ENCODE measurements around the gene WHRN.

WHRN gene

DNA sequence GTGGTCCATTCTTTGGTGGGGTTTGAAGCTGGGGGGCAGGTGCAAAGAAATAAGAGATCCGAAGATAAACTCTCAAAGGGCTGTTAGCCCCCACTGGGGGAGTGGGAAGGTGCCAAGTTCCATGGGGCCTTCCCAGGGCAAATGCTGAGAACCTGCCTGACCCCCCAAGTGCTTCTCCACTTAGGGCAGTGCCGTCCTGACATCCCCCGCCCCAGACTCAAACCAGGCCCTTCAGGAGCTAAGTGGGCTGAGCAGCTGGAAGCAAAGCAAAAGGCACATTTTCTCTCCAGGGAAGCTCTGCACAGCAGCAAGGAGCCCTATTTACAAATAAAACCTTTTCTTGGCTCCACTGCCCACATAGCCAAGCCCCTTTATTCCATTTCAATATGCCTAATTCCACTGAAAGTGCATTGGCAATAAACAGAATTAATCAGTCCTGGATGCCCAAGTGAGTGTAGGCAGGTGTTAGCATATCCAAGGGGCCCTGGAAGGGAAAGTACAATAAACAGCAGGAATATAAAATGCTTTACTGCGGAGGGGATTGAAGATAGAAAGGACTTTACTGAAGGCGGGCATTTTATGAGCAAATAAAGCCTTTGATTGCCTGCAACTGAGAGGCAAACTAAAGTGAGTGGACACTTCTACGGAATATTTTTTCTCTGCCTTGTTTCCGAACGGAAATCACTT, 44.6 kb downstream of the WHRN start:
- no peak overlapping the region for H3K27ac Mint-ChIP-seq
- no peak overlapping the region for H3K4me3 Mint-ChIP-seq
- ATAC-seq (no peak), DNase-seq (ENCODE audit: low spot score in 2 of 2) (no peak)
- no peaks in the 10 kb centered on the region for H3K9me3 Mint-ChIP-seq
- H3K4me1 Mint-ChIP-seq: no peaks in the 10 kb centered on the region
- H3K36me3 Mint-ChIP-seq: peaks cover 39% of the 10 kb centered on the region

DNA sequence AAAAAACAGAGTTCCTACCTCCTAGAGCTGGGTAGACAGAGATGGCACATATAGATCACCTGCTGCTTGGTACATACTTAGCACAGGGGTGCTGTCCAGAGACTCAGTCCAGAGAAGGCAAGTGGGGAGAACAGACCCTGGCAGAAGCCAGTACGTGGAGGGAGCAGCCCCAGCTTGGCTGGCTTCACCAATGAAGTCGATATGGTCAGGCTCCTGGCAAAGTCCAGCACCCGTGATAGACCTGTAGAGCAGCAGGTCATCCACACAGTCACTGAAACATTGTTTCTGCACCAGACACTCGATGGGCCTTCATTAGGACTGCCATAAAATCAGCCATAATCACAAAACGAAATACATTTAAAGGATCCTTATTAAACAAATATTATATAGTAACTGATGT, 45.8 kb downstream of the WHRN start:
- no peak overlapping the region for H3K27ac Mint-ChIP-seq
- H3K4me1 Mint-ChIP-seq: no peaks in the 10 kb centered on the region
- no peak overlapping the region for H3K4me3 Mint-ChIP-seq

GRCh38 chr9:114456929-114457328, 48.3 kb downstream of the WHRN start:
- peaks cover 21% of the 10 kb centered on the region for H3K36me3 Mint-ChIP-seq
- H3K4me3 Mint-ChIP-seq: no peak overlapping the region
- ATAC-seq (no peak), DNase-seq (ENCODE audit: low spot score in 2 of 2) (no peak)
- H3K4me1 Mint-ChIP-seq: peaks cover 14% of the 10 kb centered on the region
- H3K9me3 Mint-ChIP-seq: no peaks in the 10 kb centered on the region
- no peak overlapping the region for H3K27ac Mint-ChIP-seq

More for the DNA sequence above, 45.8 kb downstream of the WHRN start:
- peaks cover 29% of the 10 kb centered on the region for H3K36me3 Mint-ChIP-seq
- H3K9me3 Mint-ChIP-seq: no peaks in the 10 kb centered on the region
- ATAC-seq: no peak
- DNase-seq (ENCODE audit: low spot score in 2 of 2): no peak

GRCh38 chr9:114454652-114455051, 50.6 kb downstream of the WHRN start:
- H3K4me3 Mint-ChIP-seq: no peak overlapping the region
- DNase-seq (ENCODE audit: low spot score in 2 of 2) (no peak), ATAC-seq (no peak)
- peaks cover 28% of the 10 kb centered on the region for H3K4me1 Mint-ChIP-seq
- H3K9me3 Mint-ChIP-seq: no peaks in the 10 kb centered on the region
- peaks cover 14% of the 10 kb centered on the region for H3K36me3 Mint-ChIP-seq
- H3K27ac Mint-ChIP-seq: no peak overlapping the region

- Mint-ChIP-seq H3K4me3 (no peak overlapping the region), H3K36me3 (peaks cover 5% of the 10 kb centered on the region), H3K27ac (peak overlapping the region; percentile 68), H3K4me1 (peaks cover 40% of the 10 kb centered on the region), H3K9me3 (no peaks in the 10 kb centered on the region)
- no peak for ATAC-seq
- no peak for DNase-seq (ENCODE audit: low spot score in 2 of 2)
These were observed 52.8 kb downstream of the WHRN start for GRCh38 chr9:114452219-114453165.

DNA sequence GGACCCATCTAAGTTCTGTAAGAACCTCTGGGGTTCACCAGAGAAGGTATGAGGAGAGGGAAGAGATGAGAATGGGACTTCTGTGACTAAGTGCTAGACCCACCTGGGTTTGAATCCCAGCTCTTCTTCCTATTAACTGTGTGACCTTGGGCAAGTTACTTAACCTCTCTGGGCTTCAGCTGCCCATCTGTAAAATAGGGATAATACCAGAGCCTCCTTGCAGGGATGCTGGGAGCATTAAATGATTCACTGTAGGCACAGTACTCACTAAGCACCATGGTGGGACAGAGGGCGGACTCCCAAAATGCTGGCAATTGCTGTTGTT, 53.6 kb downstream of the WHRN start:
- Mint-ChIP-seq H3K4me1 (peaks cover 47% of the 10 kb centered on the region), H3K9me3 (no peaks in the 10 kb centered on the region), H3K4me3 (no peak overlapping the region), H3K36me3 (no peaks in the 10 kb centered on the region), H3K27ac (peak overlapping the region; percentile 68)
- DNase-seq (ENCODE audit: low spot score in 2 of 2) (no peak), ATAC-seq (no peak)

DNA sequence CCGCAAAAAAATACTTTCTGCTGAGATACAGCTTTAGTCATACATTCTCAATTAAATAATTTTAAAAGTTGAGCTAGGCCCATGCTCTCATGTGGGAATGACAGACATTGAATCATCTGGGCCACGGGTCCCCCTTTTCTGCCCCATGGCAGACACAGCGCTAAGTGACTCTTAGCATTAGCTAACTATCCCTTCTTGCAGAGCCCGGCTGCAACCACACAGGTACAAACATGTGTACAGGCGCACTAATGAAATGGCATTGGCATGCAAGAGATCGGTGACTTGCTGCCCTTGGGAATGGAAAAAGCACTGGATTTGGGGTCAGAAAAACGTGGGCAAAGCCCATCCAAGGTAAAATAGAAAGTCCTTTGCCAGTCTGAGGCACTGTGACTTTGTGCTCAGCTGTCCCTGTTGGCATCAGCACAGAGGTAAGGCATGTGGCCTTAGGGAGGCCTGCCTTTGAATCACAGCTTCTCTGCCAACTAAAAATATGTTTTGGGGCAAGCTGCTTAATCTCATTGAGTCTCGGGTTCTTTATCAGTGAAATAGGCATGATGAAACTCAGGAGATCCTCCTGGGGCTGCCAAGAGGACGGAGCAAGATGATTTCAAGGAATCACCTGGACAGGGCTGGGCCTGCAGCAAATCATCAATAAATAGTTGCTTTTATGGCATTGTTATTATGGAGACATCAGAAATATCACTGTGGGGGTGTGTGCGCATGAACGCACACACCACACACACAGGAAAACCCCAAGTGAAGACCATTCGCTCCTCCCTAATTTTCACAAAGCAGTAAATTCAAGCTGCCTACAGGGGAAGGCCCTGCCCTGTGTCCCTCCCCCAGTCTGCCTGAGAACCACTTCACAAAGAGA, 54.2 kb downstream of the WHRN start:
- Mint-ChIP-seq H3K9me3 (no peaks in the 10 kb centered on the region), H3K27ac (peak overlapping the region; percentile 56), H3K36me3 (no peaks in the 10 kb centered on the region), H3K4me1 (peaks cover 51% of the 10 kb centered on the region), H3K4me3 (no peak overlapping the region)
- no peak for ATAC-seq
- no peak for DNase-seq (ENCODE audit: low spot score in 2 of 2)

DNA sequence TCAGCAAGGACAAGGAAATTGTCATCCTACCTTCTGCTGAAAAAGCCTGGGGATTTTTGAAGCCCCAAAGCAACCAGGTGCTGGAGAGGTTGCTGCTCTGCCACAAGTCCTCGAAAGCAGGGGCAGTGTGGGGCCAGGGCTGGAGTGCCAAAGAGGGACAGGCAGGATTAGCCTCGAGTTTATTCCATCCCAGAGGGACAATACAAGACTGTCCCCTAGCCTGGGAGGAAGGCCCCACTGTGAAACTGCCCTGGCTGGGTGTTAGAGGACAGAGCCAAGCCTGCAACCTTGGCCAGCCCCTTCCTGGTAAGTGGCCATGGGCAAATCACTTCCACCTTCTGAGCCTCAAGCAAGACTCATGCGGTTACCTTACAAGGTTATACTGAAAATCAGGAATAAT, 55.1 kb downstream of the WHRN start:
- DNase-seq (ENCODE audit: low spot score in 2 of 2): no peak
- no peak overlapping the region for H3K27ac Mint-ChIP-seq
- no peak for ATAC-seq
- peaks cover 53% of the 10 kb centered on the region for H3K4me1 Mint-ChIP-seq
- H3K36me3 Mint-ChIP-seq: no peaks in the 10 kb centered on the region
- no peak overlapping the region for H3K4me3 Mint-ChIP-seq
- no peaks in the 10 kb centered on the region for H3K9me3 Mint-ChIP-seq

- Mint-ChIP-seq H3K27ac (peak overlapping the region; percentile 32), H3K4me1 (peaks cover 53% of the 10 kb centered on the region), H3K9me3 (no peaks in the 10 kb centered on the region), H3K4me3 (no peak overlapping the region), H3K36me3 (no peaks in the 10 kb centered on the region)
- ATAC-seq (peak; percentile 21), DNase-seq (ENCODE audit: low spot score in 2 of 2) (no peak)
These were observed 56.0 kb downstream of the WHRN start for GRCh38 chr9:114449236-114449635.

DNA sequence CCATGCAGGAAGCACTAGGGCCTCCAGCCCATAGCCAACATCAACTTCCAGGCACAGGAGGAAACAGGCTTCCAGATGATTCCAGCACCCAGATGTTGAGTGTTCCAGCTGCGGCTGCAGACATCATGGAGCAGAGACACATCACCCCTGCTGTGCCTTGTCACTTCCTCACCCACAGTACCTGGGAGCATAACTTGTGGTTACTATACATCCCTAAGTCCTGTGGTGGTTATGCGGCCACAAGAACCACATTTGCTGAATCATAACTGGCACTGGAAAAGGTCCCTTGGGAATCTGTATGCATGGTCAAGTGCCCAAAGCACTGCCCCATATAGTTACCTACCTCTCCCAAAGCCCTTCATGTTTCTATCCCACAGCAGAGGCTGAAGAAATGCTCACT, 56.6 kb downstream of the WHRN start:
- DNase-seq (ENCODE audit: low spot score in 2 of 2) (no peak), ATAC-seq (no peak)
- Mint-ChIP-seq H3K36me3 (no peaks in the 10 kb centered on the region), H3K9me3 (no peaks in the 10 kb centered on the region), H3K4me3 (no peak overlapping the region), H3K27ac (peak overlapping the region; percentile 32), H3K4me1 (peaks cover 53% of the 10 kb centered on the region)

DNA sequence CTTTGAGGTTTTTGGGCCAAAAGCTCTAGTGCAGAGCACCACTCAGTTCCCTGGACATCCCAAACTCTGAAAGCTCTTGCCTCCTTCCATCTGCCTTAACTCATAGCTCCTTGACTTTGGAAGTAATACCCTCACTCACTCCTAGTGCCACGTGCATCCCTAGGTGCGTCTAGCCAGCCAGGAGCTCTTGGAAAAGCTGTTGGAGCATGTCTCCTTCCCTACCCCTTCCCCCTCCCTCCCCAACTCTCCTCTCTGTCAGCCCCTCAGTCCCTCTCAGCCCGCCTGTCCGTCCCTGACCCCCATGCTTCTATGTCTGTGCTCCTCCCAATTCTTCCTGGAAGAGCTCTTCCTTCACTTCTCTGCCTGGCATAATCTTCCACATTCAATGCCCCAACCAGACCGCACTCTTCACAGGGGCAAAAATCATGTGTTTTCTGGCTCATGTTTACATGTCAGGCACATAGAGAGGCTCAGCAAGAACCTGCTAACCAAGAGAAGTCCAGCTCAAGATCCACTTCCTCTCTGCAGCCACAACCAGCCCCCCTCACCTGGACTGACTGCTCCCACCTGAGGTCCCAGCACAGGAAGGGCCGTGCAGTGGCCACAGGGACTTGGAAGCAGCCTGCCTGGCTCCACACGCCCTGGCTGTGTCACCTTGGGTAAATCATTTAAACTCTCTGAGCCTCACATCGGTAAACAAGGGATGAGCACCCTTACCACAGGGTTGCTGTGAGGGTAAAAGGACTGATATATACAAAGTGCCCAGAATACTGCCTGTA, 58.4 kb downstream of the WHRN start:
- Mint-ChIP-seq H3K36me3 (no peaks in the 10 kb centered on the region), H3K4me3 (no peak overlapping the region), H3K4me1 (peaks cover 39% of the 10 kb centered on the region), H3K9me3 (peaks cover 3% of the 10 kb centered on the region), H3K27ac (peak overlapping the region; percentile 13)
- ATAC-seq: no peak
- no peak for DNase-seq (ENCODE audit: low spot score in 2 of 2)

- Mint-ChIP-seq H3K27ac (no peak overlapping the region), H3K9me3 (peaks cover 3% of the 10 kb centered on the region), H3K36me3 (no peaks in the 10 kb centered on the region), H3K4me3 (no peak overlapping the region), H3K4me1 (peaks cover 30% of the 10 kb centered on the region)
- DNase-seq (ENCODE audit: low spot score in 2 of 2): no peak
- ATAC-seq: no peak
These were observed 59.2 kb downstream of the WHRN start for GRCh38 chr9:114446036-114446435.

DNA sequence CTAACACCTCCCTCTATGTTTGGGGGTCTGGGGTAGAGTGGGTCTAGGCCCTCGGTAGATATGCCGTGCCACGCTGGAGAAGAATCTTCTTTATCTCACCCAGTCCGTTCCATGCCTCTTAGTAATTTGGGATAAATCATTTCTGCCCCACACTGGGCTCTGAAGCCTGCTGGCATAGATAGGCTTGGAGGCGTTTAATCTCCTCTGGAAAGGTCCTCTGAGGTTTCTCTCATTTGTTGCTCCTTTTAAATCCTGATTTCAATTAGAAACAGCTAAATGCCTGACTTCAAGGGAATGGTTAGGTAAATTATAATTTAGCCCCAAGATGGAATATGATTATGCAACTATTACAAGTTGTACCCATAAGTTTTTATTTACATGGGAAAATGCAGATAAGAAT, 59.7 kb downstream of the WHRN start:
- no peaks in the 10 kb centered on the region for H3K36me3 Mint-ChIP-seq
- no peak for DNase-seq (ENCODE audit: low spot score in 2 of 2)
- peaks cover 3% of the 10 kb centered on the region for H3K9me3 Mint-ChIP-seq
- peaks cover 26% of the 10 kb centered on the region for H3K4me1 Mint-ChIP-seq
- H3K4me3 Mint-ChIP-seq: no peak overlapping the region
- ATAC-seq: no peak
- H3K27ac Mint-ChIP-seq: no peak overlapping the region

DNA sequence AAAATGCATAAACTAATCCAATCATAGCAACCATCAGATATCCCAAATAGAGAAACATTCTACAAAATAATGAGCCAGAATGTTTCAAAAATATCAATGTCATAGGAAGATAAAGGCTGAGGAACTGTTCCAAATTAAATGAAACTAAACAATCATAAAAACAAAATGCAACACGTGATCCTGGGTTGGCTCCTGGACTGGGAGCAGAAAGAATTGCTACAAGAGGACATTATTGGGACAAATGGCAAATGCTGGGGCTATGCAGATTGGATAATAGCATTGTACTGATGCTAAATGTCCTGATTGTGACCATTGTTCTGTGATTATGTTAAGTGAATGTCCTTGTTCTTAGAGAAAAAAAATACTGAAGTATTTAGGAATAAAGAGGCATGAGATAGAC, 63.3 kb downstream of the WHRN start:
- ATAC-seq (no peak), DNase-seq (ENCODE audit: low spot score in 2 of 2) (no peak)
- H3K36me3 Mint-ChIP-seq: no peaks in the 10 kb centered on the region
- peaks cover 3% of the 10 kb centered on the region for H3K9me3 Mint-ChIP-seq
- peaks cover 8% of the 10 kb centered on the region for H3K4me1 Mint-ChIP-seq
- no peak overlapping the region for H3K4me3 Mint-ChIP-seq
- no peak overlapping the region for H3K27ac Mint-ChIP-seq

Data from stimulated activated effector memory CD8-positive, alpha-beta T cell treated with anti-CD3 and anti-CD28 coated beads, Interleukin-12 subunit alpha, Interleukin-12 subunit beta, amount 100 ng/mL, for 72 hours (primary cell).